ENCODE data around the gene INSL3. TPM values are rescaled to one million over a fixed set of nuclear protein-coding genes. Genes with fewer than 3 reads are reported as not detected.
A peak's percentile ranks its signal among the peaks of the same experiment; 100 is the strongest.

INSL3 gene
- polyA plus RNA-seq, 1 donor (not counting 4 experiments of a cell fraction or from before 2014, with no cell fraction given), result not detected

- Histone ChIP-seq H3K9ac (ENCODE audit: control insufficient read depth, extremely low read depth, insufficient read depth, low read length) (peak overlapping the region; percentile 100), H3K79me2 (ENCODE audit: control insufficient read depth, insufficient read depth, low read length) (peaks cover 33% of the 10 kb centered on the region), H3K4me2 (ENCODE audit: control insufficient read depth, extremely low read depth, insufficient read depth, low read depth, low read length) (peak overlapping the region; percentile 88), H3K27me3 (ENCODE audit: control insufficient read depth, extremely low read depth, insufficient read depth, low read length) (no peaks in the 10 kb centered on the region), H3K27ac (ENCODE audit: control insufficient read depth, insufficient read depth, low read length) (peak overlapping the region; percentile 93), H3K4me3 (ENCODE audit: control insufficient read depth in 2 of 3, extremely low read depth in 1 of 3, insufficient read depth in 2 of 3, low read depth in 1 of 3, low read length in 3 of 3) (peak overlapping the region; percentile 89 to 100 (median 99)), H2AFZ (ENCODE audit: control insufficient read depth, low read length) (no peak overlapping the region), H3K9me1 (ENCODE audit: control insufficient read depth, extremely low read depth, insufficient read depth, low read length) (no peaks in the 10 kb centered on the region), H3K9me3 (ENCODE audit: control insufficient read depth, low read depth, low read length) (no peaks in the 10 kb centered on the region), H4K20me1 (ENCODE audit: control insufficient read depth, extremely low read depth, insufficient read depth, low read length) (peaks cover 27% of the 10 kb centered on the region), H3K36me3 (ENCODE audit: control insufficient read depth in 2 of 2, extremely low read depth in 1 of 2, insufficient read depth in 2 of 2, low read length in 2 of 2) (peaks cover 34 to 43% of the 10 kb centered on the region in 2 experiments), H3K4me1 (ENCODE audit: control insufficient read depth, extremely low read depth, insufficient read depth, low read length) (peaks cover 14% of the 10 kb centered on the region)
- FAIRE-seq (no peak), DNase-seq (ENCODE audit: low read depth, low spot score) (no peak)
- dilution Hi-C loops (cut with MboI; ENCODE audit: extremely low pct_ligation_motif_present, low sequenced_read_pairs), result no loop called here
- TF ChIP-seq CTCF (optimal IDR thresholded peaks at IDR 0.05 in 1 of 3, IDR thresholded peaks at IDR 0.05 in 1 of 3, conservative IDR thresholded peaks at IDR 0.05 in 1 of 3; ENCODE audit: extremely low read depth in 1 of 3, insufficient read depth in 2 of 3, low read length in 3 of 3), result no peak
- TF ChIP-seq EZH2 (IDR thresholded peaks at IDR 0.05; ENCODE audit: low read length), result no peak
Measured at GRCh38 chr19:17861542-17862402, 40.5 kb upstream of the INSL3 start.

DNA sequence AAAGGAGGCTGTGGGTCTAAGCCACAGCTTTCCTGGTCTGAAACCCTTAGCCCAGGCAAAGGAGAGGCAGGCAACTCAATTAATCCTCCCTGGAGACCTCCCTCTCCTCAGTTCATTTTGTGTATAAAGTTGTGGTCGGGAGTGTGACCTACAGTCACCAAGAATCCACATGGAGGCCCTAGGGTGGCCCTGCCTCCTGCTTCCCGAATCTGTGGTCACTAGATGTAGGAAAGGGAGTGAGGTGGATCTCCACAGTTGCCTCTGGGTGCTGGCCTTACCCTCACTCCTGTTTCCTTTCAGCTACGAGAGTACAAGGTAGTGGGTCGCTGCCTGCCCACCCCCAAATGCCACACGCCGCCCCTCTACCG lies 39.7 kb upstream of the INSL3 start:
- Histone ChIP-seq H3K4me3 (ENCODE audit: control insufficient read depth in 2 of 3, extremely low read depth in 1 of 3, insufficient read depth in 2 of 3, low read depth in 1 of 3, low read length in 3 of 3) (peak overlapping the region; percentile 89 to 100 (median 99)), H3K79me2 (ENCODE audit: control insufficient read depth, insufficient read depth, low read length) (peaks cover 33% of the 10 kb centered on the region), H3K9ac (ENCODE audit: control insufficient read depth, extremely low read depth, insufficient read depth, low read length) (peak overlapping the region; percentile 100), H3K27ac (ENCODE audit: control insufficient read depth, insufficient read depth, low read length) (peak overlapping the region; percentile 93), H3K9me1 (ENCODE audit: control insufficient read depth, extremely low read depth, insufficient read depth, low read length) (no peaks in the 10 kb centered on the region), H3K9me3 (ENCODE audit: control insufficient read depth, low read depth, low read length) (no peaks in the 10 kb centered on the region), H2AFZ (ENCODE audit: control insufficient read depth, low read length) (no peak overlapping the region), H3K4me1 (ENCODE audit: control insufficient read depth, extremely low read depth, insufficient read depth, low read length) (peaks cover 14% of the 10 kb centered on the region), H3K36me3 (ENCODE audit: control insufficient read depth in 2 of 2, extremely low read depth in 1 of 2, insufficient read depth in 2 of 2, low read length in 2 of 2) (peaks cover 34 to 43% of the 10 kb centered on the region in 2 experiments), H3K4me2 (ENCODE audit: control insufficient read depth, extremely low read depth, insufficient read depth, low read depth, low read length) (peak overlapping the region; percentile 88), H4K20me1 (ENCODE audit: control insufficient read depth, extremely low read depth, insufficient read depth, low read length) (peaks cover 27% of the 10 kb centered on the region), H3K27me3 (ENCODE audit: control insufficient read depth, extremely low read depth, insufficient read depth, low read length) (no peaks in the 10 kb centered on the region)
- dilution Hi-C loops (cut with MboI; ENCODE audit: extremely low pct_ligation_motif_present, low sequenced_read_pairs), result no loop called here
- DNase-seq (ENCODE audit: low read depth, low spot score), result no peak
- no peak for FAIRE-seq
- TF ChIP-seq EZH2 (IDR thresholded peaks at IDR 0.05; ENCODE audit: low read length), result no peak
- TF ChIP-seq CTCF (optimal IDR thresholded peaks at IDR 0.05 in 1 of 3, IDR thresholded peaks at IDR 0.05 in 1 of 3, conservative IDR thresholded peaks at IDR 0.05 in 1 of 3; ENCODE audit: extremely low read depth in 1 of 3, insufficient read depth in 2 of 3, low read length in 3 of 3), result no peak
